GM12872 (cell line): ENCODE results near the gene AIG1.

Experiments
- TF ChIP-seq, protein P1 (sequence below): IDR thresholded peaks from 3 replicates; pipeline ENCODE4 v1.5.1; 2011; ENCODE audit warnings: low read depth, mild to moderate bottlenecking, low read length, moderate library complexity; ENCODE audit not compliant: insufficient read depth

Gene AIG1

DNA sequence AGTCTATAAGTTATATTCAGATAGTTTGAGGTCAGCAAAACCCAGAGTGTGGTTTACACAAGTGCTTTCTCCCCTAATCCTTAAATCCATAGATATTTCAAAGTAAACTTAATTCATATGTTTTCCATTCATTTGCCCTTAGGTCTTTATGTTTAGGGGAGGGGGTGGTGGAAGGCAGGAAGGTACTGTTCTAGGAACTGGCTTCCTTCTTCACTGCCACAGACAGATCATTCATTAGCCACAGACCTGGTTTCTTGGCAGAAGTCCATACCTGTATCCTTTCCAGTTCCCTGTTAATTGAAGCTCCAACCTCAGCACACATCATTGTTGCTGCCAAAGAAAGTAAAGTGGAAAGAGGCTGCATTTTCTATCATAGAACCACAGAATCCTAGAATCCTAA is 123.0 kb downstream of the AIG1 start:
- TF ChIP-seq, protein P1, sequence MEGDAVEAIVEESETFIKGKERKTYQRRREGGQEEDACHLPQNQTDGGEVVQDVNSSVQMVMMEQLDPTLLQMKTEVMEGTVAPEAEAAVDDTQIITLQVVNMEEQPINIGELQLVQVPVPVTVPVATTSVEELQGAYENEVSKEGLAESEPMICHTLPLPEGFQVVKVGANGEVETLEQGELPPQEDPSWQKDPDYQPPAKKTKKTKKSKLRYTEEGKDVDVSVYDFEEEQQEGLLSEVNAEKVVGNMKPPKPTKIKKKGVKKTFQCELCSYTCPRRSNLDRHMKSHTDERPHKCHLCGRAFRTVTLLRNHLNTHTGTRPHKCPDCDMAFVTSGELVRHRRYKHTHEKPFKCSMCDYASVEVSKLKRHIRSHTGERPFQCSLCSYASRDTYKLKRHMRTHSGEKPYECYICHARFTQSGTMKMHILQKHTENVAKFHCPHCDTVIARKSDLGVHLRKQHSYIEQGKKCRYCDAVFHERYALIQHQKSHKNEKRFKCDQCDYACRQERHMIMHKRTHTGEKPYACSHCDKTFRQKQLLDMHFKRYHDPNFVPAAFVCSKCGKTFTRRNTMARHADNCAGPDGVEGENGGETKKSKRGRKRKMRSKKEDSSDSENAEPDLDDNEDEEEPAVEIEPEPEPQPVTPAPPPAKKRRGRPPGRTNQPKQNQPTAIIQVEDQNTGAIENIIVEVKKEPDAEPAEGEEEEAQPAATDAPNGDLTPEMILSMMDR: no peak

DNA sequence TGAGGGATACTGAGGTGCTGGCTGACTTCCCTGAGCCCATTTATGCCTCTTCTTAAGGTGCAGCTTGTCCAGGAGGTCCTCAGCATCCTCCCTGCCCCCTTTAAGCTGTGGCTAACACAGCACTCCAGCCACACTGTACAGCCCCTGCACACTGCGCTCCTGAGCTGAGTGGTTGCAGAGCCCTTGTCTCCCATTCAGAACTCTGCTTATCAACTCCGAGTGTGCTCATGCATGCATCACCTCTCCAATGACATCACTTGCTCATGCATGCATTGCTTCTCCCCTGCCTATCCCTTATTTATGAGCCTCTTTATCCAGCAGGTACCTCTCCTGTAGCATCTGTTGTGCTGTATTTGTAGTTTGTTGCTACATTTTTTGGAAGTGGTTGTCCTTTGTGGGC is 124.6 kb downstream of the AIG1 start:
- TF ChIP-seq, protein P1: no peak

DNA sequence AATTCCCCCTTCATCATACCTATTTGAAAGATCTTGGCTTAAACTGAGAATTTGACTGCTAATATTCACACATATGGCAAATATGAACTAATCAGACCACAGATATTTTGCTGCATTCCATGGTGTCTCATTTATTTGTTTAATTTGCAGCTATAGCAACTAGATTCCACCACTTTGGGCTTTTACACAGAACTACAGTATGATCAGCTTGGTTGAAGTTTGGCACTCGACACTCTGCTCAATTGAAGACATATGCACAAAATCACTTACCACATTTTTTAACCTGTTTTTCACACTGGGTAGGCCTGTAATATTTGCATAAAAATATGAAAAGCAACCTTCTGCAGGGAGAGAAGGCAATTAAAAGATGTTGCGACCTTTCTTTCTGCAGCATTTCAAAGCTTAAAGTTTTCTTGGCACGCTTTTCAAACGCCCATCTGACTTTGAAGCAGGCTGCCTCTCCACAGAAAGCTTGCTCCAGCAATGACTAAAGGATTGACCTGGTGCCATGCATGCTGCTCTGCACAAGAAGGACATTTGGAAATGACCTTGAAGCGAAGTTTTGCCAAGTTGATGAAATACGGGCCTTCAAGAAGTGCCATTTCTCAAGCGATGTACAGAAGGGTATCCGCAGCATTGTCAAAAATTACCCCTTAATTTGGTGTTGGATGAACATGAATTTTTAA is 126.7 kb downstream of the AIG1 start:
- TF ChIP-seq, protein P1: no peak

DNA sequence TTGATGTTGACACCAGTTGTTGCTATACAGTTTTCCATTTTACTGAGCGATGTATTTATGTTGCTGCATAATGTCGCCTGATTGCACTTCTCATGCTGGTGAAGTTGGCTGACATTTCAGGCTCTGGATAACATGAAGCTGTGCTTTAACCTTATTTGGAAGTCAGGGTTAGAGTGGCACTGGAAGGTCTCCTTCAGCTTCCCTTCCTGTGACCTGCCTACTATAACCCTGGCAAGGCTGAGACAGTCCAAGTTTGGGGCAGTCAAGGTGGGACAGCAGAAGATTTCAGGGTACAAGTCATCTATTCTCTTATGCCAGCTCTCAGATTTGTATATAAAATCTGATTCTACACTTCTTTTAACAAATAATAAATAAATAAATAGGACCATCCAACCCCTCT is 127.6 kb downstream of the AIG1 start:
- TF ChIP-seq, protein P1: no peak

DNA sequence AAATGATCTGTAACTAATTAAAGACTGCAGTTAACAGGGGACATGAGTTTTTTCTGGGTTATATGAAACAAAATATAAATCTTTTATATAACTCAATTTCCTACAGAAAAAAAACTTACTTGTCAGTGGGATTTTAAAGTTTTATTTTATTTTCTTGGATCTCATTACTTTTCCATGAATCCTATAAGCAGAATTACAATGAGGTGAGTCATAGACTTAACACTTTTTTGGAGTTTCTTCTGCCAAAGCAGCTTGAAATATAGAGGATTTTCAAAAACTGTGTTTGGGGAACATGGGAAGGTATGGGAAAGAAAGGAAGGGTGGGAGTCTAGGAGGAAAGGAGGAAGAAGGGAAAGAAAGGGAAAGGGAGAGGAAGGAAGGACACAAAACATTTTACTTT is 130.7 kb downstream of the AIG1 start:
- TF ChIP-seq, protein P1: no peak

DNA sequence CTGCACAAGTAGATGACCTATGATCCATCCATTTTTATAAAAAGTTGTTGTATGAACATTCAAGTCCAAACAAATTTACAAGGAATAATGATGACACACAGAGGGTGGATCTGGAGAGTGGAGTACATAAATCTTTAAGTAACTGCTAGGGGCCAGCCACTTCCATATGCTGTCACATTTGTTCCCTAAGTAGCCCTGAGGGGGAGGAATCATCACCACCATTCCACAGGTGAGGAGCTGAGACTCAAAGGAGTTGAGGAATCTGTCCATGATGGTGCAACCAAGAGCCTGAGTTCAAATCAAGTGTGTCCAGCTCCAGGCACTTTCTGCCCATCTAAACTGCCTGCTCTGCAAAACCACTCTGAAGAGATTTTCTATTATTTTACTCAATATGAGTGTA is 132.1 kb downstream of the AIG1 start:
- TF ChIP-seq, protein P1: no peak

DNA sequence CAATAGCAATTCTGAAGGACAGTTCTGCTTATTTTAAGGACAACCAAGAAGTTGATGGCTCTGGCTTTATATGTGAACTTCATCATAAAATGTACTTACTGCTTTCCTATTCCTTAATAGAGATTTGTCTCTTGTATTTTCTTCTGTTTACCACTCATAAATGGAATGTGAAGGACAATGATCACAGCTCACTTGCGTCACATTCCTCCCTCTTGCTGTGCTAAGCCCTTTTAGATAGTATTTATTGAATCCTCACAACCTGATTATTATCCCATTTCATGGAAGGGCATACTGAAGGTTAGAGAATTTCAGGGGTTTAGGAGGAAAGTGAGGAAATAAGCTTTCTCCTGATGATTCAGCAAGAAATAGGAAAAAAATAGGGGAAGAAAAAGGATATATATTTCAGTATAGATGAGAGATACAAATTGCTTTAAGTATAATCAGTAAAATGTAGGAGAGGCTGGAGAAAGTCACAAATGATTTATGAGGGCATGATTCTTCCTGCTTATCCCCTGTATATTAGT is 132.9 kb downstream of the AIG1 start:
- TF ChIP-seq, protein P1: no peak
